HG03066 (cell line): ENCODE results near the gene AGO3.

Source experiments
- ATAC-seq: cut with Tn5 transposase; IDR thresholded peaks from one replicate; pipeline ENCODE4 v1.9.1; 2021; ENCODE audit warnings: low read depth; ENCODE audit not compliant: unreplicated experiment

The AGO3 gene

DNA sequence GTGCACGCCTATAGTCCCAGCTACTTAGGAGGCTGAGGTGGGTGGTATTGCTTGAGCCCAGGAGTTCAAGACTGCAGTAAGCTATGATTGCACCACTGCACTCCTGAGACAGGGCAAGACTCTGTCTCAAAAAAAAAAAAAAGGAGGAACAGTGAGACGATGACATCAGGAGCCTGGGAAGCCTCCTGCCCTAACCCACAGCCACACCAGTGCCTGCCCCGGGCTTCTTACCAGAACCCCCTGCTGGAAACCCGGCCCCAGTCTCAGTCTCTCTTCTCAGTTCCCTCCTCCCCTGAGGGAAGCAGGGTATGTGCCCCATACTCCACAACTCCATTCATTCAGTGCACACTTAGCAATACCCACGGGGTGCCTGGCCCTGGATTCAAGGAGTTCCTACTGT, 185.0 kb downstream of the AGO3 start:
- ATAC-seq, result no peak

DNA sequence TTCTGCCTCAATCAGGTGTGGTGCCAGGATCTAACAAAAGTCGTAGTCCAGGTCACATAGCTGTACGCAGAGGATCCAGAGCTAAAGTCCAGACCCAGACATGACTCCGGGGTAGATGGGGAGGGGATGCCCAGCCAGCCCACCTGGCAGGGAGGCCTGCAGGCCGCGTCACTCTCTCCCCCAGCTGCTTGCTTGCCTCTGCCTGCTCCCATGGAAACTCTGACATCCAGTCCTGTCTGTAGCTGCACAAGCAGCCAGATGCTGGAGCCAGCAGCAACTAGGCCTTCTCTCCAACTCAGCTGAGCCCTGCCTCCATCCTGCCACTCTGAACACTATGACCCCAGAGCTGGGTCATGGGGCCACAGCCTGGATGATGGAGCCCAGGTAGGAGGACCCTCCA, 186.0 kb downstream of the AGO3 start:
- ATAC-seq, result no peak

DNA sequence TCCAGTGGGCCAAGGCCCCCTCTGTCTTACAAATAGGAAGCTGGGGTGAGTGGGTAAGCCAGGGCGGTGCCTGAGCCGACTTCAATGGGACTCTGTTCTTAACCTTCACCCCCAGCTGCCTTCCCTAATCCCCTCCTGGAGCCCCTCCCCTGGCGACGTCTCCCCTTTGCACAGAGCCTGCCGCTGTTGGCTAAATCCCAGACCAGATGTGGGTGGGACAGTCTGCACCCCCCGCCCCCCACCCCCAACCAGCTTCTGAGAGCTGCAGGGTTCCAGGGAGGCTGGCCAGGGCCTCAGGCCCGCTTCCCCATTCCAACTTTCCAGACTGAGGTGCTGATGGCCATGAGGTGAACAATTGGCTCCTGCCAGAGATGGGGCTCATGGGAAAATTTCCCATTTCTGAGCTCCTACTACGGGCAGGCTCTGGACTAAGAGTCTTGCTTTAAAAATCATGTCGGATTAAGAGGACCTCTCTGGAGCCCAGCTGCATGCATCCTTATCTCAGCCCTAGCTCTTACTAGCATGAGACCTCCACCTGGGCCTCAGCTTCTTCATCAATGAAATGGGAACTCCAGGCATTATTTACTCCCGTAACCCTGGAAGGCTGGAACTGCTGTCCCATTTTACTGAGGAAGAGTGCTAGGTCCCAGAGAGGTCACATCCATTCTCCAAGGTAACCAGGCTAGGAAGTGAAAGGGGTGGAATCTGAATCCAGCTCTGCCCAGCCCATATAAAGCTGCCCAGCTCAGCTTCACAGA, 187.7 kb downstream of the AGO3 start:
- ATAC-seq, result no peak

DNA sequence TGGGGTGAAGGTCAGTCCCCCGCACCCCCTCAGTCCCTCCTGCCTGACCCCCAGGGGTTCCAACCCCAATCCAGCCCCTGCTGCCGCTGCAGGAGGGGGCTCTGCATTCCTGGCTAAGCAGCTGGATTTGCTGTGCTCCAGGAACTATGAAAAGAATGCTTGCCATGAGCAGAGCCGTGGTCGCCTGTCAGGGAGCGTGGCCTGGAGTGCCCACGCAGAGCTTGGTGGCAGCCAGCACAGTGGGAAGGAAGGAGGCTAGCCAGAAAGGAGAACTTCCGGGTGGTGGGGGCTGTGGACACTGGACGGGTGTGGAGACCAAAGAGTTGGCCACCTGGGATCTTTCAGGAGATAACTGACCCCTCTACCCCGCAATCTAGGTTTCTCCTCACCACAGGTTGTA, 188.6 kb downstream of the AGO3 start:
- no peak for ATAC-seq
